Stimulated activated naive CD8-positive, alpha-beta T cell treated with anti-CD3 and anti-CD28 coated beads, Interleukin-15, Interleukin-2, amounts not matched to agents 100 ng/mL and 50 ng/mL, for 24 hours (primary cell): ENCODE results near the gene HTRA1.

ENCODE experiments used
- H3K27ac Mint-ChIP-seq: one replicate; pipeline ENCODE4 v1.8.0; 2021; ENCODE audit warnings: mild to moderate bottlenecking, mixed read lengths
- H3K27me3 Mint-ChIP-seq: one replicate; pipeline ENCODE4 v1.8.0; 2021; ENCODE audit warnings: mixed read lengths
- H3K36me3 Mint-ChIP-seq: one replicate; pipeline ENCODE4 v1.8.0; 2021; ENCODE audit warnings: low read depth, mixed read lengths
- H3K4me1 Mint-ChIP-seq: one replicate; pipeline ENCODE4 v1.8.0; 2021; ENCODE audit warnings: low read depth, mixed read lengths
- H3K4me3 Mint-ChIP-seq: one replicate; pipeline ENCODE4 v1.8.0; 2021; ENCODE audit warnings: mild to moderate bottlenecking, mixed read lengths
- H3K9me3 Mint-ChIP-seq: one replicate; pipeline ENCODE4 v1.8.0; 2021; ENCODE audit warnings: mixed read lengths

HTRA1 gene

DNA sequence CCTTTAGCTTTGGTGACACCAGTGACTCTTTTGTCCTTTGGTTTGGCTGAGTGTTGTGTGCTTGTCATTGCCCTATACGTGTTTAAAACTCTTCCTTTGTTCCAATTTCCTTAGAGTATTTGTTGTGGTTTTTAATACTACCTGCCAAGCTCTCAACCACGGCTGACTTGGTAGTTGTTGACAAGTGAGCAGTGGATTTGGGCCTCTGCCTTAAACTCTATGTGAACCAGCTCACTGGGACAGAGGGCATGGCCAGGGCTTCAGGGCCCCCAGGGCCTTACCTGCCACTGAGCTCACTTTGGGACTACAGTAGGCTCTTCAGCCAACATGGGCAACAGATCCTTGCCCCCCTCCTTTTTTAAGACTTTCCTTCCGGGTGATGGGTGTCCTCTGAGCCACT is 89.6 kb downstream of the HTRA1 start:
- Mint-ChIP-seq H3K4me3 (no peak overlapping the region), H3K27ac (no peak overlapping the region), H3K36me3 (no peaks in the 10 kb centered on the region), H3K27me3 (no peaks in the 10 kb centered on the region), H3K4me1 (peaks cover 13% of the 10 kb centered on the region), H3K9me3 (no peaks in the 10 kb centered on the region)

GRCh38 chr10:122551450-122551849 is 90.1 kb downstream of the HTRA1 start:
- Mint-ChIP-seq H3K36me3 (no peaks in the 10 kb centered on the region), H3K4me3 (no peak overlapping the region), H3K27ac (no peak overlapping the region), H3K27me3 (no peaks in the 10 kb centered on the region), H3K4me1 (peaks cover 13% of the 10 kb centered on the region), H3K9me3 (no peaks in the 10 kb centered on the region)

DNA sequence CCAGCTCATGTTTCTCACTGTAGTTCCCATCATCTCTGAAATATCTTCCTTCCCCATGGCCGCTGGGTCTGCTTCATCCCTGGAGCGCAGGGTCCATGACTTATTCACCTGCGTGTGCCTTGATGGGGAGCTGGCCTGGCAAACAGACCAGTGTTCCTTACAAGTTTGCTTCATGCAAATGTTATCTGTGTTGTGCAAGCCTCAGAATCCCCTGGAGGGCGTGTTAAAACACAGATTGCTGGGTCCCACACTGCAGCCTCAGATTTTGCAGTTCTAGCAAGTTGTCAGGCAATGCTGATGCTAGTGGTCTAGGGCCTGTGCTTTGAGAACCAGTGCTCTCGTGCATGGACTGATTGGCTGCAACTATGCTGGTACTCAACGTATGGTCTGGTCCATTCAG is 92.0 kb downstream of the HTRA1 start:
- Mint-ChIP-seq H3K27ac (no peak overlapping the region), H3K4me1 (peaks cover 17% of the 10 kb centered on the region), H3K27me3 (no peaks in the 10 kb centered on the region), H3K9me3 (no peaks in the 10 kb centered on the region), H3K36me3 (no peaks in the 10 kb centered on the region), H3K4me3 (no peak overlapping the region)

DNA sequence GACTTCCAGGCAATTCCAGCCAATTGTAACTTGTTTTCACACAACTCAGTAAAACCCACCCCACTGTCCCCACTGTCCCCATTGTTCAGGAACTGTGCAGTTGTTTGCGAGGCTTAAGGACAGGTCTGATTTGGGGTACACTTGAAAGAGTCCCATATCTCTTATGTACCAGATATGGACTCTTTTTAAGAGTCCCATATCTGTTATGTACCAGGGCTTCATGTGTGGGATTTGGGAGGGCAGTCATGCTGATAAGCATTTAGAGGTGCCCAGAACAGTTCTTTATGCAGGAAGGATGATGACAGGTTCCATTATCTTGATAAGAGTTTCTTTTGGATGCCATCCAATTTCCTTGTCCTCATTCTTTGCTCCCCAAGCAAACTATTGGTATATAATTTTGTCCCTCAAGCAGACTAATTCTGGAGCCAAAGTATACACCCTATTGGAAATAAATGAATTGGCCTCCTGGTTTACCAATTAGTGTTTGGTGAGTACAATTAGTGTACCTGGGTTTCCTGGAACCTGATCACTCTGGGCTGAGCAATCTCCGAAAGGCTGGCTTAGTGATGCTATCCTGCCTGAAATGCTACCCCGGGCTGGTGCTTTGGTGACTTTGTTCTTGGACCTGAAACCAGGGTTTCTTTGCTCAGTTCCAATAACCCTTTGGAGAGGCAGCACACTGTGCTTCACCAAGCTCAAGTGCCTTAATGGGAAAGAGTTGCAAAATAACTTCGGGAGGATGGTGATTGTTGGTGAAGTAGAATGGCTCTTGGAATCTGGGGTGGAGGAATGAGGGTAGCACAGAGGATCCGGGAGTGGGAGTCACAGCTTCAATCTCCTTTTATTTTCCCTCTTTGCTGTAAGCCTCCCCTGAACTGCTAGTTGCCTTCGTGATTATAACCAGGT is 93.0 kb downstream of the HTRA1 start:
- Mint-ChIP-seq H3K27me3 (no peaks in the 10 kb centered on the region), H3K9me3 (no peaks in the 10 kb centered on the region), H3K4me1 (peaks cover 27% of the 10 kb centered on the region), H3K27ac (no peak overlapping the region), H3K36me3 (no peaks in the 10 kb centered on the region), H3K4me3 (no peak overlapping the region)

GRCh38 chr10:122555442-122555841 is 94.1 kb downstream of the HTRA1 start:
- H3K27me3 Mint-ChIP-seq = no peaks in the 10 kb centered on the region
- H3K36me3 Mint-ChIP-seq = no peaks in the 10 kb centered on the region
- H3K27ac Mint-ChIP-seq = no peak overlapping the region
- no peak overlapping the region for H3K4me3 Mint-ChIP-seq
- no peaks in the 10 kb centered on the region for H3K9me3 Mint-ChIP-seq
- peaks cover 33% of the 10 kb centered on the region for H3K4me1 Mint-ChIP-seq

- Mint-ChIP-seq H3K4me1 (peaks cover 20% of the 10 kb centered on the region), H3K36me3 (no peaks in the 10 kb centered on the region), H3K4me3 (no peak overlapping the region), H3K27ac (no peak overlapping the region), H3K27me3 (peaks cover 3% of the 10 kb centered on the region), H3K9me3 (no peaks in the 10 kb centered on the region)
Measured at GRCh38 chr10:122557516-122557915, 96.2 kb downstream of the HTRA1 start.

GRCh38 chr10:122558452-122558851 is 97.1 kb downstream of the HTRA1 start:
- no peak overlapping the region for H3K27ac Mint-ChIP-seq
- H3K36me3 Mint-ChIP-seq = no peaks in the 10 kb centered on the region
- H3K9me3 Mint-ChIP-seq = no peaks in the 10 kb centered on the region
- peaks cover 20% of the 10 kb centered on the region for H3K4me1 Mint-ChIP-seq
- H3K4me3 Mint-ChIP-seq = no peak overlapping the region
- H3K27me3 Mint-ChIP-seq = peaks cover 3% of the 10 kb centered on the region

GRCh38 chr10:122559228-122559627 is 97.9 kb downstream of the HTRA1 start:
- Mint-ChIP-seq H3K9me3 (no peaks in the 10 kb centered on the region), H3K4me1 (peaks cover 20% of the 10 kb centered on the region), H3K4me3 (no peak overlapping the region), H3K27ac (no peak overlapping the region), H3K27me3 (peaks cover 3% of the 10 kb centered on the region), H3K36me3 (no peaks in the 10 kb centered on the region)

- Mint-ChIP-seq H3K4me1 (peaks cover 20% of the 10 kb centered on the region), H3K4me3 (no peak within 1 kb of the TSS), H3K36me3 (no peaks in the 10 kb centered on the region), H3K27ac (no peak within 1 kb of the TSS), H3K9me3 (no peaks in the 10 kb centered on the region), H3K27me3 (peaks cover 4% of the 10 kb centered on the region)
Measured at GRCh38 chr10:122560279-122560804, 99.0 kb downstream of the HTRA1 start, which contains the start of gene DMBT1. TSS of gene DMBT1 (plus strand) at chr10:122560754. CDS start at chr10:122560771, 17 bp downstream.

- peaks cover 8% of the 10 kb centered on the region for H3K27me3 Mint-ChIP-seq
- H3K36me3 Mint-ChIP-seq = no peaks in the 10 kb centered on the region
- H3K9me3 Mint-ChIP-seq = no peaks in the 10 kb centered on the region
- H3K27ac Mint-ChIP-seq = no peak overlapping the region
- H3K4me3 Mint-ChIP-seq = no peak overlapping the region
- peaks cover 20% of the 10 kb centered on the region for H3K4me1 Mint-ChIP-seq
Measured at GRCh38 chr10:122561212-122561611, 99.9 kb downstream of the HTRA1 start.

DNA sequence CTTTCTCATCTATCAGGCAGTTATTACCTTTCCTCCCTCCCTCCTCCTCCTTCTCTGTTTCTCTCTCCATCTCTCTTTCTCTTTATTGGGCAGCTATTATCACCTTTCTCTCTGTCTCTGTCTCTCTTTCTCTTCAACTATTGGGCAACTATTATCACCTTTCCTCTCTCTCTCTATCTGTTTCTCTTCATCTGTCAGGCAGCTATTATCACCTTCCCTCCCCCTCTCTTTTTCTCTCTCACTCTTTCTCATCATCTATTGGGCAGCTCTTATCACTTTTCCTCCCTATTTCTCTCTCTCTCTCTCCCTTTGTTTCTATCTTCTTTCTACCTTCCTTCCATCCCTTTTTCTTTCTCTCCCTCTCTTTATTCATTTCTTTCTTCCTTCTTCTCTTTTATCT is 100.4 kb downstream of the HTRA1 start:
- Mint-ChIP-seq H3K4me1 (peaks cover 20% of the 10 kb centered on the region), H3K4me3 (no peak overlapping the region), H3K27me3 (peaks cover 8% of the 10 kb centered on the region), H3K36me3 (no peaks in the 10 kb centered on the region), H3K27ac (no peak overlapping the region), H3K9me3 (no peaks in the 10 kb centered on the region)
